Epithelial cell of proximal tubule (primary cell): ENCODE measurements around the gene RAB27B. TPM values are rescaled to one million over a fixed set of nuclear protein-coding genes. Genes with fewer than 3 reads are reported as not detected.

Source experiments
- DNase-seq: peaks from one replicate; pipeline ENCODE4 v3.0.0-alpha.2; 2011; ENCODE audit warnings: low read depth
- H3K4me3 ChIP-seq: 2 replicates; pipeline ENCODE4 v1.5.1; 2011; ENCODE audit warnings: low read depth, mild to moderate bottlenecking, low read length
- total RNA-seq: library from RNA; depleted of rRNA; stranded (reverse); fragments of >200 nt; gene quantifications from 2 replicates; pipeline ENCODE4 v1.2.3, GENCODE V29; 2015
- TF ChIP-seq, protein P1 (sequence below): conservative IDR thresholded peaks from 2 replicates; pipeline ENCODE4 v1.5.1; 2012; ENCODE audit warnings: low read depth, mild to moderate bottlenecking, low read length

Gene RAB27B
- total RNA-seq, 1 donor from 2014 or later, result 2.1 TPM

DNA sequence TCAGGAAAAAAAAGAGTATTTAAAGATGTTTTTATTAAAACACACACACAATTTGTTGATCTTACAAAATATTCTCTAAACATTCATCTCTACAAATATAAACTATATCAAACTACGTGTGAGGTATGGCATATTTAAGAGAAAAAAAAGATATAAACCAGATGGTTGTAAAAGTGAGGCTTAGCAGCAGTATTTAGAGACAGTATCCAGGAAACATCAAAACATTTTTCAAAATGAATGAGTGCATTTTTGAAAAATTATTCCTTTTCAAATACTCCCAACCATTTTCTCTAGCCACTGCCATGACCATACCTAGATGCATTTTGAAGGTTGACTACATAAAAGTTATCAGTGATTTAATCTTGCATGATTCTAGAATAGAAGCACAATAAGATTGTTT is 38.2 kb upstream of the RAB27B start:
- DNase-seq, result no peak
- TF ChIP-seq, protein P1, sequence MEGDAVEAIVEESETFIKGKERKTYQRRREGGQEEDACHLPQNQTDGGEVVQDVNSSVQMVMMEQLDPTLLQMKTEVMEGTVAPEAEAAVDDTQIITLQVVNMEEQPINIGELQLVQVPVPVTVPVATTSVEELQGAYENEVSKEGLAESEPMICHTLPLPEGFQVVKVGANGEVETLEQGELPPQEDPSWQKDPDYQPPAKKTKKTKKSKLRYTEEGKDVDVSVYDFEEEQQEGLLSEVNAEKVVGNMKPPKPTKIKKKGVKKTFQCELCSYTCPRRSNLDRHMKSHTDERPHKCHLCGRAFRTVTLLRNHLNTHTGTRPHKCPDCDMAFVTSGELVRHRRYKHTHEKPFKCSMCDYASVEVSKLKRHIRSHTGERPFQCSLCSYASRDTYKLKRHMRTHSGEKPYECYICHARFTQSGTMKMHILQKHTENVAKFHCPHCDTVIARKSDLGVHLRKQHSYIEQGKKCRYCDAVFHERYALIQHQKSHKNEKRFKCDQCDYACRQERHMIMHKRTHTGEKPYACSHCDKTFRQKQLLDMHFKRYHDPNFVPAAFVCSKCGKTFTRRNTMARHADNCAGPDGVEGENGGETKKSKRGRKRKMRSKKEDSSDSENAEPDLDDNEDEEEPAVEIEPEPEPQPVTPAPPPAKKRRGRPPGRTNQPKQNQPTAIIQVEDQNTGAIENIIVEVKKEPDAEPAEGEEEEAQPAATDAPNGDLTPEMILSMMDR, result no peak
- no peak overlapping the region for H3K4me3 ChIP-seq

DNA sequence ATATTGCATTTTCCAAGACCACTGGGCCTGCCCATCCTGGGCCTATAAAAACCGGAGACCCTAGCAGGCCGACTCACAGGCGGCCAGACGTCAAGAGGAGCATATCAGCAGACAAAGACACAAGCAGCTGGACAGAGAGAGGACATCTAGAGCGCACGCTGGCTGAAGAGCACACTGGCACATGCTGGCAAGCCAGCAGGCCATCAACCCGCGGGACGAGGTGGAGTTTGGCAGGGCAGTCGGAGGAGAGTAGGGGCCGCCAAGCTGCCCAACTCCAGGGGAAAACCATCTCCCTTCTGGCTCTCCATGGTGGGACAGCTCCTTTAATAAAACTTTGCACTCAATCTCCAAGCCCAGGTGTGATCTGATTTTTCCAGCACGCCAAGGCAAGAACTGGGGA is 36.6 kb upstream of the RAB27B start:
- TF ChIP-seq, protein P1, result no peak
- no peak for DNase-seq

DNA sequence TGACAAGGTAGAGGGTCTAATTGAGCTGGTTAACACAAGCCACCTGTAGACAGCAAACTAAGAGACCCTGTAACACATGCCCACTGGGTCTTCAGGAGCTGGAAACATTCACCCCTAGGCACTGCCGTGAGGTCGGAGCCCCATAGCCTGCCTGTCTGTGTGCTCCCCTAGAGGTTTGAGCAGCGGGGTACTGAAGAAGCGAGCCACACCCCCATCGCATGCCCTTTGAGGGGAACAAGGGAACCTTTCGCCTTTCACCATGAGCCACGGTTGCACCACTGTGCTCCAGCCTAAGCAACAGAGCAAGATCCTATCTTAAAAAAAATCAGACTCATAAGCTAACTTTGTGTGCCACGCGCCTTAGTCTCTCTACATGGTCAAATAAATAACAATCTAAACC is 36.2 kb upstream of the RAB27B start:
- no peak overlapping the region for H3K4me3 ChIP-seq
- no peak for DNase-seq
- TF ChIP-seq, protein P1, result no peak

More for the DNA sequence above, 36.6 kb upstream of the RAB27B start:
- H3K4me3 ChIP-seq, result no peak overlapping the region

DNA sequence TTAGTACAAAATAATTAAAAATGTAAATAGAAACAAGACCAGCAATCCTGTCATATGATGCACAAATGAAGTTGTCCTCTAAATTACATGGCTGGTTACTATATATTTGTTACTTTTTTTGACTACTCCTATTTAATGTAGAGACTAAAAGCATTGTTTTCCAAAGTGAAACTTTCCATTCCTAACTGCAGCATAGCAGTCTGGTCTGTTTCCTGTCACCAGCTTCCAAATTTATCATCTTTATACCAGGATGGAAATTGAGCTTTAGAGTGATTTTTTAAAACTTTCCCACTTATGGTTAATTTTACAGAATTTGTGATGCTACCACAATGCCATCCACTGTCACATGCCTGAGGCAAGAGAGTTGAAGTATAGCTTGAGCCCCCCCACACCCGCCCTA is 33.5 kb upstream of the RAB27B start:
- no peak for DNase-seq
- TF ChIP-seq, protein P1, result no peak

DNA sequence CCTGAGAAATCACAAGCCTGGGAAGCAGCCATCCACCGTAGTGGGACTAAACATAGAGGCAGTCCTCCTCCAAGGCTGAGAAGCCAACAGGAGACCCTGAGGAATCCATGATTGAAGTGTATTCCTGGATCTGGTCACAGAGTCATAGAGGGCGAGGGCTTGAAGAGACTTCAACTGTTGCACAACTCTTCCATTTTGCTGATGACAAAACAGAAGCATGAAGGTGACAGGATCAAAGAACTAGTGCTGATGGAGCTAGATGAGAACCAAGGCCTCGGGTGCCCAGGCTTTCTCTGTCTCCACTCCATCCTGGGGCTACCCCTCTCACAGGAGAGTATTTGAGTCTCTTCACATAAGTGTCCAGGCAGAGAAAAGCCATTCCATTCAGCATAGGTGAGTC is 30.1 kb upstream of the RAB27B start:
- H3K4me3 ChIP-seq, result no peak overlapping the region
- TF ChIP-seq, protein P1, result no peak
- DNase-seq, result no peak

More for the DNA sequence above, 33.5 kb upstream of the RAB27B start:
- H3K4me3 ChIP-seq, result no peak overlapping the region

DNA sequence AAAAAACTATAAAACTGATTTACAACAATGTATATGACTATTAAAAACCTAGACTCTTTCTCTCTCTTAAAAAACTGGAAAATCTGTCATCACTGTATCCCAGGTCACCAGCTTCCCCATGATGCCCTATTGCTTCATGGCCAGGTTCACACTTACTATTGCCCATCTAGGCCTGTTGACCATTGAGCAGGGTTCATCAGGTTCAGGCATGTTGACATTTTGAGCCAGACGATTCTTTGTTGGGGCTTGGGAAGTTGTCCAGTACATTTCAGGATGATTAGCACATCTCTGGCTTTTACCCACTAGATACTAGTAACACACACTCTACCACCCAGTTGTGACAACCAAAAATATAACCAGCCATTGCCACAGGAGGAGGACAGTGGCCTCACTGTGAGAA is 26.9 kb upstream of the RAB27B start:
- TF ChIP-seq, protein P1, result no peak

DNA sequence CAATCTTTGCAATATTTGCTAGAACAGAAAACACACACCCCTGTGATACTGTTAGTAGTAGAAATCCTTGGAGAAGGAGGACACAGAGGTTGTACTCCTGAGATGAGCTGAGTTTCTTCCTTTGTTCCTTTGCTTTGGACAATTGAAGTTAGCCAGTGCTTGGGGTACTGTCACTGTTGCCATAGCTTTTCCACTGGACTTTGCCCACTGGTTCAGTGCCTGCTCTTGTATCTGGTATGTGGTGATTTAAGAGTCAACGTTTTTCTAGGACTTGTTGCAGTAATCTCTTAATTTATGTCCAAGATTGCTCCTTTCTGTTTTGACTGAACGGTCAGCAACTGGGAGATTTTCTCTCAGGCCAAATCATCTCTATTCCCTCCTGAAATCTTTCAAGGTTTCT is 26.1 kb upstream of the RAB27B start:
- DNase-seq, result no peak
- no peak overlapping the region for H3K4me3 ChIP-seq
- TF ChIP-seq, protein P1, result no peak

More for the DNA sequence above, 26.9 kb upstream of the RAB27B start:
- no peak overlapping the region for H3K4me3 ChIP-seq
- DNase-seq, result no peak
